Chondrocyte (in vitro differentiated cells): ENCODE data around the gene RAB40C. TPM values are rescaled to one million over a fixed set of nuclear protein-coding genes. Genes with fewer than 3 reads are reported as not detected.

Experiments used
- DNase-seq: peaks from one replicate; pipeline ENCODE4 v3.0.0; 2021; ENCODE audit warnings: mixed read lengths, low spot score
- H3K27ac Mint-ChIP-seq: one replicate; pipeline ENCODE4 v1.8.0; 2021; ENCODE audit warnings: mild to moderate bottlenecking, moderate library complexity, mixed read lengths; ENCODE audit not compliant: unreplicated experiment
- H3K27me3 Mint-ChIP-seq: 2 replicates; pipeline ENCODE4 v1.8.0; 2021; ENCODE audit warnings: low read depth, mixed read lengths
- H3K36me3 Mint-ChIP-seq: 2 replicates; pipeline ENCODE4 v1.8.0; 2021; ENCODE audit warnings: low read depth, mixed read lengths
- H3K4me1 Mint-ChIP-seq: 2 replicates; pipeline ENCODE4 v1.8.0; 2021; ENCODE audit warnings: low read depth, mild to moderate bottlenecking, mixed read lengths
- H3K4me3 Mint-ChIP-seq: one replicate; pipeline ENCODE4 v1.8.0; 2021; ENCODE audit warnings: mild to moderate bottlenecking, moderate library complexity, mixed read lengths; ENCODE audit not compliant: unreplicated experiment
- H3K9me3 Mint-ChIP-seq: 2 replicates; pipeline ENCODE4 v1.8.0; 2021; ENCODE audit warnings: low read depth, mixed read lengths
- CTCF ChIP-seq: fragments of 200-600 bp; sonication (generic); IDR thresholded peaks from 2 replicates; pipeline ENCODE4 v1.5.0; 2021; ENCODE audit warnings: antibody characterized with exemption, mild to moderate bottlenecking, moderate library complexity
- total RNA-seq: library from RNA; stranded (reverse); gene quantifications from 3 replicates; pipeline ENCODE4 v1.2.1, GENCODE V29; 2021

RAB40C gene
- total RNA-seq, 1 donor from 2014 or later = 19.6 TPM

DNA sequence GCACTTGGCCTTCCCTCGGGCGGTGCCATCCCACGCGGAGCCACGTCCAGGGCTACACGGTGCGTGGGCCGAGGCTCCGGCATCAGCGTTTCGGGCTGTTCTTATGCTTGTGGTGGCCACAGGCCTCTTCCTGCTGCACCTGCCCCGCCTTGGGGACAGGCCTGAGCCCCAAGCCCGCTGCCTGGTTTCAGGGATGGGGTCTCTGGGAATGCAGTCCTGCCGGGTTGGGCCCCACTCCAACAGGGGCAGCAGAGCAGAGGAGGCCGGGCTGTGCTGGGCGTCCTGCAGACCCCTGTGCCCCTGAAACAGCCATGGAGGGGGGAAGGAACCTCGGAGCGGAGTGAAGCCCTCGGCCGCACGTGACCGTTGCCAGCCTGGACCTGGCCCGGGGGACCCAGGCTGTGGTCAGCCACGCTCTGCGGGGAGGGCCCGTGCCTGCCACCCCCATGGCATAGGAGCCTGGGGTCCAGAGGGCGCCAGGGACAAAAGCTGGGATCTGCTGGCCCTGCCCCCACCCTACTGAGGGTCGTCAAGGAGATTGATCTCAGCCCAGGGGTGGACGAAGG lies 40.5 kb downstream of the RAB40C start:
- Mint-ChIP-seq H3K27me3 (no peaks in the 10 kb centered on the region), H3K4me3 (no peak overlapping the region), H3K4me1 (peaks cover 30% of the 10 kb centered on the region), H3K27ac (no peak overlapping the region), H3K36me3 (peaks cover 2% of the 10 kb centered on the region), H3K9me3 (no peaks in the 10 kb centered on the region)
- no peak for TF ChIP-seq CTCF
- no peak for DNase-seq

DNA sequence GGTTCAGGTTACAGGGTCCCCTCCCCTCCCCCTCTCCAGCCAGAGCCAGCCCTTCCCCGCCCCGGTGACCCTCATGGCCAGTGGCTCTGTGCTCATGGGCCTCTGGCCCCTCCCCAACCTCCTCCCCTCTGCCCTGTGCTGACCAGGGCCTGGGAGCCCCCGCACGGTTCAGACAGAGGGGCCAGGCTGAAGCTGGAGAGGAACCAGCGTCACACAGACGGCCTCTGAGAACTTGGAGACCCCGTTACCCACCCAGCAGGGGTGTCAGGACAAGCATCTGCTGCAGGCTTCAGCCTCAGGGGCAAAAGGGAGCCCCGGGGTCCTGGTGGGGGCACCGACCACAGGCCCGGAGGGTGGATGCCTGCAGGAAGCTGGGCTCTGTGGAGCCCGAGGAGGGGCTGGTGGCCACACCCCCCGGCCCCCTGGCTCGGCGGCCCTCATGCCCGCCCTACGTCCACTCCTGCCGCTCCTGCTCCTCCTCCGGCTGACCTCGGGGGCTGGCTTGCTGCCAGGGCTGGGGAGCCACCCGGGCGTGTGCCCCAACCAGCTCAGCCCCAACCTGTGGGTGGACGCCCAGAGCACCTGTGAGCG lies 41.0 kb downstream of the RAB40C start, which contains the start of gene WFIKKN1:
Gene WFIKKN1, plus strand, starts transcription at position 171 of the 591 bp plus-strand sequence. Its CDS starts 269 bp downstream, at position 440.
- Mint-ChIP-seq H3K36me3 (peaks cover 2% of the 10 kb centered on the region), H3K4me1 (peaks cover 30% of the 10 kb centered on the region), H3K27me3 (no peaks in the 10 kb centered on the region), H3K4me3 (no peak within 1 kb of the TSS), H3K9me3 (no peaks in the 10 kb centered on the region), H3K27ac (no peak within 1 kb of the TSS)
- no peak for TF ChIP-seq CTCF
- no peak for DNase-seq

GRCh38 chr16:631808-632358 lies 42.0 kb downstream of the RAB40C start:
- no peaks in the 10 kb centered on the region for H3K9me3 Mint-ChIP-seq
- H3K4me1 Mint-ChIP-seq = peaks cover 27% of the 10 kb centered on the region
- TF ChIP-seq CTCF = no peak
- no peak overlapping the region for H3K4me3 Mint-ChIP-seq
- no peak overlapping the region for H3K27ac Mint-ChIP-seq
- DNase-seq = no peak
- no peaks in the 10 kb centered on the region for H3K36me3 Mint-ChIP-seq
- no peaks in the 10 kb centered on the region for H3K27me3 Mint-ChIP-seq

DNA sequence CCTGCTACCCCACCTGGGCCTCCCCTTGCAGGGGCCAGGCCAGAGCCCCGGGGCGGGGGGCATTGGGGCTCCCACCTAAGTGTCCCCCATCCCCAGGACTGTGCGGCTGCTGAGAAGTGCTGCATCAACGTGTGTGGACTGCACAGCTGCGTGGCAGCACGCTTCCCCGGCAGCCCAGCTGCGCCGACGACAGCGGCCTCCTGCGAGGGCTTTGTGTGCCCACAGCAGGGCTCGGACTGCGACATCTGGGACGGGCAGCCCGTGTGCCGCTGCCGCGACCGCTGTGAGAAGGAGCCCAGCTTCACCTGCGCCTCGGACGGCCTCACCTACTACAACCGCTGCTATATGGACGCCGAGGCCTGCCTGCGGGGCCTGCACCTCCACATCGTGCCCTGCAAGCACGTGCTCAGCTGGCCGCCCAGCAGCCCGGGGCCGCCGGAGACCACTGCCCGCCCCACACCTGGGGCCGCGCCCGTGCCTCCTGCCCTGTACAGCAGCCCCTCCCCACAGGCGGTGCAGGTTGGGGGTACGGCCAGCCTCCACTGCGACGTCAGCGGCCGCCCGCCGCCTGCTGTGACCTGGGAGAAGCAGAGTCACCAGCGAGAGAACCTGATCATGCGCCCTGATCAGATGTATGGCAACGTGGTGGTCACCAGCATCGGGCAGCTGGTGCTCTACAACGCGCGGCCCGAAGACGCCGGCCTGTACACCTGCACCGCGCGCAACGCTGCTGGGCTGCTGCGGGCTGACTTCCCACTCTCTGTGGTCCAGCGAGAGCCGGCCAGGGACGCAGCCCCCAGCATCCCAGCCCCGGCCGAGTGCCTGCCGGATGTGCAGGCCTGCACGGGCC lies 42.8 kb downstream of the RAB40C start:
- no peak for DNase-seq
- no peak for TF ChIP-seq CTCF
- no peak overlapping the region for H3K4me3 Mint-ChIP-seq
- H3K27ac Mint-ChIP-seq = no peak overlapping the region
- peaks cover 19% of the 10 kb centered on the region for H3K4me1 Mint-ChIP-seq
- no peaks in the 10 kb centered on the region for H3K9me3 Mint-ChIP-seq
- H3K27me3 Mint-ChIP-seq = no peaks in the 10 kb centered on the region
- no peaks in the 10 kb centered on the region for H3K36me3 Mint-ChIP-seq
